Skin epidermis (tissue), 12 donors: ENCODE results near the gene ZBP1.

Experiments
- H3K27ac ChIP-seq, 21 experiments: fragments of 200-600 bp; sonication (generic) in 11 of 21; one replicate each; pipeline ENCODE4 v1.5.0; 2020; ENCODE audit warnings: mild to moderate bottlenecking in 3 of 21, inconsistent platforms in 2 of 21, moderate library complexity in 2 of 21
- H3K4me3 ChIP-seq, 7 experiments: fragments of 200-600 bp; sonication (generic) in 2 of 7; one replicate each; pipeline ENCODE4 v1.5.0; 2020; ENCODE audit warnings: inconsistent platforms in 2 of 7, mild to moderate bottlenecking in 2 of 7, moderate library complexity in 1 of 7

The ZBP1 gene

GRCh38 chr20:57659517-57660180, 39.4 kb upstream of the ZBP1 start:
- Histone ChIP-seq H3K27ac (no peak overlapping the region), H3K4me3 (no peak overlapping the region)

GRCh38 chr20:57658833-57659516, 38.7 kb upstream of the ZBP1 start:
- Histone ChIP-seq H3K4me3 (no peak overlapping the region), H3K27ac (no peak overlapping the region)

DNA sequence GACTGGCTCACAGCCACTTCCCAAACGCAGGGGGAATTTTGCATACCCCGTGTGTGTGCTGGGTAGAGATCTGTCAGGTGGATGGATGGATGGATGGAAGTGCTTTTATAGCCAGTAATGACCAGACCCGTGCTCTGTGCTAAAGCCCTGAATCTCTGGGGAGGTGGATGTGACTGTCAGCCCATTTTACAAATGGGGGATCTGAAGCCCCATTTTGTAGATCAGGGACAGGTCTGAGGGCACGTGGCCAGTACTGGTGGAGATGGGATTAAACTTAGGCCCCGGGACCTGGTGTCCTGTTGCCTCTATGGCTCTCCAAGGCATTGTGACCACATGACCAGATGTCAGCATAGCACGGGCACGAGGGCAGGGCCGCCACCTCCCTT, 38.2 kb upstream of the ZBP1 start:
- H3K27ac ChIP-seq: no peak overlapping the region

GRCh38 chr20:57657535-57658446, 37.6 kb upstream of the ZBP1 start:
- Histone ChIP-seq H3K27ac (peak overlapping the region in 2 of 21 experiments; percentile 7 to 13), H3K4me3 (no peak overlapping the region)

More for the DNA sequence above, 38.2 kb upstream of the ZBP1 start:
- no peak overlapping the region for H3K4me3 ChIP-seq

DNA sequence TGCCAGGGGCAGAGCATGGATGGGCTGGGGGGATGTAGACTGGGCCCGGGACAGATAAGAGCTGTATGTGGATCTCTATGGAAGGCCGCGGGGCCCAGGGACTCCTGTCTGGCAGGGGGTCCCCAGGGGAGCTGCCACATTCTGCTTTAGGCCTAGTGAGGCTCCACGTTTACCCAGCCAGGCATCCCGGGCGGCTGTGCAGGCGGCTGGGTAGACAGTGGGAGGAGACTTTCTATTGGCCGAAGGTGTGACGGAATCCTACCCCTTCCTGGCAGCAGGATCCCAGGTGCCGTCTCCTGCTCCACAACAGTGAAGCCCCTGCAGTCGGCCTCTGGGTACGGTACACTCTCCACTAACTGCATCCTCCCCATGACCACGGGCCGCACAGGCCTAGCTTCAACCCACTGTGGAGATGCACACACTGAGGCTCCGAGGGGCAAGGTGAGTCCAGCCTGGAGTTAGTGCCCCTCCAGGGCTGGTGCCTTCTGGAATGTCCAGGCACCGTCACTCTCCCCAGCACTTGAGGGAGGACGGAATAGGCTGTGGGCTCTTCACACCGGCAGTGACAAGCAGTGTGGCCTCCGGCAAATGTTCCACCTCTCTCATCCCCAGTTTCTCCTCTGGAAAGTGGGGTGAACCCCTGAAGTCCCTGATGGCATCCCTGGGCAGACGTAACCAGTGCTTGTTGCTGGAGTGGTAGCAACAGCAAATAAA, 36.8 kb upstream of the ZBP1 start:
- H3K4me3 ChIP-seq: no peak overlapping the region
- peak overlapping the region in 2 of 21 experiments; percentile 13 to 16 for H3K27ac ChIP-seq

DNA sequence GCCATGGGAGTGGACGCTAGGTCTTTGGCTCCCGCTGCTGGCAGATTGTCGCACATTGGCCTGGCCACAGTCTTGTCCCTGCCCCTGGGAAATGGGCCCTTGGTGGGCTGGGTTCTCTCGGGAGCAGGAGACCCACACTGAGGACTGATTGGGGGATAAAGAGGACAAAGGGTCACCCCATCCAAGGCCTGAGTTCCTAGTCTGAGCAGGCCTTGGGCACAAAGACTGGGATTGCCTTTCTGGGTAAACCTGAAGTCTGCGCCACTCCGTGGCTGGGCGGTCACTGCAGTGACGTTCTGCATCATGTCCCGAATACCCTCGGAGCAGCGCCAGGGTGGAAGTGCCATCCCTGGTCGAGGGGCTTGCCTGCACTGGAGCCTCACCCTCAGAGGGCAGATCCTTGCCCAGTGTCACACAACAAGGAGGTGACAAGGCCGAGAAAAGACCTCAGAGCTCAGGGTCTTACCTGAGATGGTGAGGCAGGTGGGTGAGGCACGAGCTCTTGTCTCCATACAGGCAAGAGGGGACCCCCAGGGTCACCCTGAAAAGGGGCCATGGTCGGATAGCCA, 36.1 kb upstream of the ZBP1 start:
- H3K27ac ChIP-seq: peak overlapping the region in 1 of 21 experiments; percentile 2
- no peak overlapping the region for H3K4me3 ChIP-seq

DNA sequence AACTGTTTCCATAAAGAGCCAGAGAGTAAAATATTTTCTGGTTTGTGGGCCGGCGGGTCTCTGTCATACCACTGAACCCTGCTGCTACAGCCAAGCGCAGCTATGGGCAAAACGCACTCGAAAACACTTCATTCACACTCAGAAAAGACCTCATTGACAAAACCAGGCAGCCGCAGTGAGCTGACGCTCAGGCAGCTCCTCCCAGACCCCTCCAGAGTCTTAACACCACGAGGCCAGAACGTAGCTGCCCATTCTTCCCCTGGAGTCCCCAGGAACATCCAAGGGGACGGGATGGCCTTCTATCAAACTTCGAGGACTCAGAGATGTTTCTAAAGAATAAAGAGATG, 35.6 kb upstream of the ZBP1 start:
- H3K4me3 ChIP-seq: no peak overlapping the region
- peak overlapping the region in 1 of 21 experiments; percentile 2 for H3K27ac ChIP-seq

DNA sequence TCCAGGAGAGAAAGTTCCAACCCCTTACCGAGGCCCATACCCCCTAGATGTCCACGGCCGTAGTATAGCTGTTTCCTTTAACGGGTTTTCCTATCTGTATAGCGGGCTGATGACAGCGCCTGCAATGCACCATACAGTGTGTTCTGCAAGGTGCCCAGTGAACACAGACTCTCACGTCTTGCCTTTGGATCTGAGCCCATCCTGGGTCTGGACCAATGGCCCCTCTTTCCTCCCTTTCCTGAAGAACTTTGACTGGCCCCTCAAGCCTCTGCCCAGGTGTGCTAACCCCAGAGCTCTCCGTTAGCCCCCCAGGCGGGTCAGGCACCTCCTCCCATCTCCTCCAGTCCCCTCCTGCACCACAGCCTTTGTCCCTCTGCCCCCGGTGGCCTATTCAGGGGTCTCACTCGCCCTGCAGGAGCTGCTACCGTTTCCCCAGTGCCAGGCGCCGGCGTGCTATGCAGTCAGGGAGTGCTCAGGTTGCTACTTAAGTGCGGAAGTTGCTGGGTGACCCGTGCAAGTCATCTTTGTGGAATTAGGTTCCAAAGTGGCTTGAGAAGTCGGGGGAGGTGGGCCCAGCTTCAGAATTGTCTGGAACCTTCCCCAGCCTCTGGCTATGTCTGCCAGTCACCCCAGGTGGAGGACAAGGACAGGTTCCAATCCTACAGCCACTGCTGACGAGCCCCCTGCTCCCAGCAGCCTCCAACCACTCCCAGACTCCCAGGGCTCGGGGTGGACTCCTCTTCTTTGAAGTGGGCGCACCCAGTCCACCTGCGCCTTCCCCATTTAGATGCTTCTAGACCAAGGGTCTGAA, 35.0 kb upstream of the ZBP1 start:
- H3K4me3 ChIP-seq: no peak overlapping the region

DNA sequence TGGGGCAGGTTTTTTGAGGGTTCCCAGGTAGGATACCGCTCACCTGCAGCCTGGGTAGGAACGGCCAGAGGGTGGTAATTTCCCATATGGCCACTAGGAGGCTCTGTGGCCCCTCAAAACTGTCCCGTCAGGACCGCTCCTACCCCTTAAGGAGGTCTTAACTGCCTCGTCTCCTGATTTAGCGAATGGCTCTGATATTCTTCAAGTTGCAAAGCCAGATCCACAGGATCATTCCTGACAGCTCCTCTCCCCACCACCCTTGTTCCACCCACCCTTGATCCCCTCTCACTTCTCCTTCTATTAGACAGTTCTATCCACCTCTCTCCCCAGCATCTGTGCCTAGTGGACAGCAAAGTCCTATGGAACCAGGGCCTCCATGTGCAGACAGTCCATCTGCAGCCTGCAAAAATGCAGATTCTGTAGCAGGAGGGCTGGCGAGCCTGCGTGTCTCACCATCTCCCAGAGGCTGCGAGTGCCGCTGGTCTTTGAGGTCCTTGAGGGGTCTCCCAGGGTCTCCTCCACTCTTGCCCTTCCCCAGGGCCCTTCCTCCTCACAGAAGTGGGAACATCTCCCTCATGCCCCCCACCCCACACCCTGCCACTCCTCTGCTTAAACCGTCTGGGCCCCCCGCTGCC, 34.3 kb upstream of the ZBP1 start:
- H3K4me3 ChIP-seq: no peak overlapping the region
- no peak overlapping the region for H3K27ac ChIP-seq

More for the DNA sequence above, 35.0 kb upstream of the ZBP1 start:
- H3K27ac ChIP-seq: no peak overlapping the region

GRCh38 chr20:57653910-57654309, 33.7 kb upstream of the ZBP1 start:
- Histone ChIP-seq H3K27ac (no peak overlapping the region), H3K4me3 (no peak overlapping the region)

- H3K4me3 ChIP-seq: no peak overlapping the region
- no peak overlapping the region for H3K27ac ChIP-seq
These were observed 33.3 kb upstream of the ZBP1 start for GRCh38 chr20:57653546-57653900.

- Histone ChIP-seq H3K27ac (no peak overlapping the region), H3K4me3 (no peak overlapping the region)
These were observed 32.6 kb upstream of the ZBP1 start for GRCh38 chr20:57652606-57653545.

DNA sequence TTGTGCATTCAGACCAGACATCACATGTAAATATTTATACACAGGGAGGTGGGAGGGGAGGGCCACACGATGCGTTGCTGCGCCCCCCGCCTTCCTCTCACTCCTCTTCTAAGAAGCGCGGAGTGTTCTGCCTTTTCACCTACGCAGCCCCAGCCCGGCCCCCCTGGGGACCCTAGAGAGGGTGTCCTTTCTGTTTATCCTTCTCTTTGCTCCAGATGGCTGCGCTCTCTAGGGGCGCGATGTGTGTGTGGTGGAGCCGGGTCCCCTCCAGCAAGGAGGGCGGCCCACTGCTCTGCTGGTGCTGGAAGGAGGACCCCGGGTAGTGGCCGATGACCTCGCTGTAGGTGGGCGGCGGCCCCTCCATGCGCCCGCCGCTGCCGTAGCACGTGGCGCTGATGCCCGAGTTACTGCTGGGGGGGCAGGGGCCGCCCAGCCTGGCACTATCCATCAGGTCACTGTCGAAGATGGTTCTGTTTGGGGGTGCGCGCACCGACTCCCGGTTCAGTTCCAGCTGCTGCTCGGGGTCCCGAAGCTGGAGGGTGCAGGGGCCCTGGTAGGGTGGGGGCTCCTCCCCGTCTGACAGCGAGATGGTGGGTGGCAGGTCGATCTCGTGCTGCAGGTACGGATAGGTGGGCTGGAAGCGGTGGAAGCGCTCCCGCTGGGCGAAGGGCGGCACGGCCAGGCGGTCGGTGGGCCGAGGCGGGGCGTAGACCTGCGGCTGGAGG, 31.8 kb upstream of the ZBP1 start:
- Histone ChIP-seq H3K4me3 (no peak overlapping the region), H3K27ac (no peak overlapping the region)

- no peak overlapping the region for H3K4me3 ChIP-seq
- H3K27ac ChIP-seq: no peak overlapping the region
These were observed 30.7 kb upstream of the ZBP1 start for GRCh38 chr20:57650756-57651483.

GRCh38 chr20:57650266-57650665, 30.0 kb upstream of the ZBP1 start:
- Histone ChIP-seq H3K4me3 (no peak overlapping the region), H3K27ac (no peak overlapping the region)

- H3K4me3 ChIP-seq: no peak overlapping the region
These were observed 29.4 kb upstream of the ZBP1 start for GRCh38 chr20:57649617-57650015.

More at GRCh38 chr20:57649617-57650015, 29.4 kb upstream of the ZBP1 start:
- no peak overlapping the region for H3K27ac ChIP-seq
